H1 (cell line): ENCODE measurements around the gene CPEB3. TPM values are rescaled to one million over a fixed set of nuclear protein-coding genes. Genes with fewer than 3 reads are reported as not detected.

Source experiments
- CHD7 ChIP-seq: fragments of 300-600 bp; sonication (generic); IDR thresholded peaks from 2 replicates; pipeline ENCODE4 v1.7.1; 2012; ENCODE audit warnings: low read length, moderate library complexity, mild to moderate bottlenecking, inconsistent platforms; ENCODE audit not compliant: insufficient replicate concordance
- EGR1 ChIP-seq: IDR thresholded peaks from 2 replicates; pipeline ENCODE4 v1.6.1; 2011; ENCODE audit warnings: low read depth, low read length, borderline replicate concordance
- JUND ChIP-seq: IDR thresholded peaks from 2 replicates; pipeline ENCODE4 v1.6.1; 2011; ENCODE audit warnings: mild to moderate bottlenecking, improper control_type of control experiment, low read length
- POLR2AphosphoS5 ChIP-seq: IDR thresholded peaks from 2 replicates; pipeline ENCODE4 v1.6.1; 2011; ENCODE audit warnings: low read depth, low read length
- TEAD4 ChIP-seq: IDR thresholded peaks from 2 replicates; pipeline ENCODE4 v1.6.1; 2012; ENCODE audit warnings: low read depth, low read length, inconsistent platforms, mixed read lengths
- polyA plus RNA-seq, 7 experiments: library from polyadenylated mRNA; depleted of rRNA in 3 of 7; stranded (reverse) in 5 of 7; unstranded in 2 of 7; fragments of >200 nt in 5 of 7; fragments of 200-250 nt in 2 of 7; gene quantifications; 1 replicate in 5 of 7; 2 replicates in 1 of 7; 4 replicates in 1 of 7; pipeline versions ENCODE4 v1.2.1 to v1.2.3, GENCODE V29; 2011 to 2013; ENCODE audit warnings: missing spikeins in 2 of 7, mixed read lengths in 2 of 7
- total RNA-seq: library from RNA; stranded (reverse); fragmentation: NEBNext Ultra II Directional; extraction: Animal tissue kit (Norgen Biotek cat#: 25700); gene quantifications from 2 replicates; pipeline ENCODE4 v1.2.1, GENCODE V29; 2021
- TF ChIP-seq, protein P1 (sequence below): IDR thresholded peaks from 2 replicates; pipeline ENCODE4 v1.6.1; 2012; ENCODE audit warnings: inconsistent platforms
- TF ChIP-seq, protein P2 (sequence below), 3 experiments: IDR thresholded peaks; 1 replicate in 2 of 3; 2 replicates in 1 of 3; pipeline versions ENCODE4 v1.5.1 to v1.6.1; 2011; ENCODE audit warnings: low read length in 3 of 3, mild to moderate bottlenecking in 3 of 3, inconsistent platforms in 2 of 3, low read depth in 1 of 3, moderate library complexity in 1 of 3; ENCODE audit not compliant: insufficient read depth in 1 of 3; ENCODE audit errors: control extremely low read depth in 1 of 3

The CPEB3 gene
- total and polyA plus RNA-seq, 2 of the 8 experiments (the other 6 are each of a cell fraction or from before 2014, with no cell fraction given), result 0.39 to 1.7 TPM

DNA sequence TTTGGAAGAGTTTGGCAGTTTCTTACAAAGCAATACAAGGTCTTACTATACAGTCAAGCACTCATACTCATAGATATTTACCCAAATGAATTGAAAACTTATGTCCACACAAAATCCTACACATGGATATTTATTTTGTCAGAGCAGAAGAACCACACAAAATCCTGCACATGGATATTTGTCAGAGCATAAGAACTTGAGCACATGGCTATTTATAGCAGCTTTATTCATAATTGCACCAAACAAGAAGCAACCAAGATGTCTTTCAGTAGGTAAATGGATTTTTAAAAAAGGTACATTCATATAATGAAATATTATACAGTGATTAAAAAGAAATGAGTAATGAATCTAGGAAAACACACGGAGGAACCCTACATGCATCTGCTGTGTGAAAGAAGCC is 251.9 kb downstream of the CPEB3 start (continued):
- TF ChIP-seq POLR2AphosphoS5, result no peak
- TF ChIP-seq, protein P1, sequence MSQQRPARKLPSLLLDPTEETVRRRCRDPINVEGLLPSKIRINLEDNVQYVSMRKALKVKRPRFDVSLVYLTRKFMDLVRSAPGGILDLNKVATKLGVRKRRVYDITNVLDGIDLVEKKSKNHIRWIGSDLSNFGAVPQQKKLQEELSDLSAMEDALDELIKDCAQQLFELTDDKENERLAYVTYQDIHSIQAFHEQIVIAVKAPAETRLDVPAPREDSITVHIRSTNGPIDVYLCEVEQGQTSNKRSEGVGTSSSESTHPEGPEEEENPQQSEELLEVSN, result no peak
- TF ChIP-seq JUND, result no peak
- TF ChIP-seq EGR1, result no peak
- no peak for TF ChIP-seq CHD7
- no peak for TF ChIP-seq TEAD4
- TF ChIP-seq, protein P2, sequence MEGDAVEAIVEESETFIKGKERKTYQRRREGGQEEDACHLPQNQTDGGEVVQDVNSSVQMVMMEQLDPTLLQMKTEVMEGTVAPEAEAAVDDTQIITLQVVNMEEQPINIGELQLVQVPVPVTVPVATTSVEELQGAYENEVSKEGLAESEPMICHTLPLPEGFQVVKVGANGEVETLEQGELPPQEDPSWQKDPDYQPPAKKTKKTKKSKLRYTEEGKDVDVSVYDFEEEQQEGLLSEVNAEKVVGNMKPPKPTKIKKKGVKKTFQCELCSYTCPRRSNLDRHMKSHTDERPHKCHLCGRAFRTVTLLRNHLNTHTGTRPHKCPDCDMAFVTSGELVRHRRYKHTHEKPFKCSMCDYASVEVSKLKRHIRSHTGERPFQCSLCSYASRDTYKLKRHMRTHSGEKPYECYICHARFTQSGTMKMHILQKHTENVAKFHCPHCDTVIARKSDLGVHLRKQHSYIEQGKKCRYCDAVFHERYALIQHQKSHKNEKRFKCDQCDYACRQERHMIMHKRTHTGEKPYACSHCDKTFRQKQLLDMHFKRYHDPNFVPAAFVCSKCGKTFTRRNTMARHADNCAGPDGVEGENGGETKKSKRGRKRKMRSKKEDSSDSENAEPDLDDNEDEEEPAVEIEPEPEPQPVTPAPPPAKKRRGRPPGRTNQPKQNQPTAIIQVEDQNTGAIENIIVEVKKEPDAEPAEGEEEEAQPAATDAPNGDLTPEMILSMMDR (IDR thresholded peaks at IDR 0.05; ENCODE audit: control extremely low read depth in 1 of 3, insufficient read depth in 1 of 3, low read depth in 1 of 3, low read length in 3 of 3), result no peak
